RWPE2 (cell line): ENCODE results near the gene HHIPL1.
A peak's percentile ranks its signal among the peaks of the same experiment; 100 is the strongest.

Experiments
- ATAC-seq: fragments of 200-7000 bp; cut with Tn5 transposase; 3 replicates; pipeline ENCODE4 v1.9.1; 2021; ENCODE audit warnings: low read depth
- DNase-seq: peaks from one replicate; pipeline ENCODE4 v3.0.0-alpha.2; 2020; ENCODE audit warnings: low spot score
- H3K27ac ChIP-seq: fragments of 450-650 bp; 2 replicates; pipeline ENCODE4 v1.5.1; 2017; ENCODE audit warnings: mild to moderate bottlenecking; ENCODE audit not compliant: poor library complexity, severe bottlenecking
- H3K27me3 ChIP-seq: fragments of 250-450 bp; sonication (Bioruptor Pico); 2 replicates; pipeline ENCODE4 v1.5.1; 2021; ENCODE audit warnings: mild to moderate bottlenecking, moderate library complexity; ENCODE audit not compliant: insufficient read depth, poor library complexity, severe bottlenecking
- H3K36me3 ChIP-seq: fragments of 250-450 bp; sonication (Bioruptor Pico); 2 replicates; pipeline ENCODE4 v1.5.1; 2020; ENCODE audit warnings: low read depth, mild to moderate bottlenecking, moderate library complexity
- H3K4me1 ChIP-seq: fragments of 250-450 bp; sonication (Bioruptor Pico); 2 replicates; pipeline ENCODE4 v1.5.1; 2021; ENCODE audit warnings: mild to moderate bottlenecking, moderate library complexity; ENCODE audit not compliant: insufficient read depth, poor library complexity, severe bottlenecking
- H3K4me3 ChIP-seq: fragments of 250-450 bp; sonication (Bioruptor Pico); 2 replicates; pipeline ENCODE4 v1.5.1; 2021; ENCODE audit warnings: mild to moderate bottlenecking, moderate library complexity; ENCODE audit not compliant: severe bottlenecking
- H3K9me3 ChIP-seq: fragments of 250-450 bp; sonication (Bioruptor Pico); 2 replicates; pipeline ENCODE4 v1.5.1; 2021; ENCODE audit warnings: mild to moderate bottlenecking, moderate library complexity; ENCODE audit not compliant: severe bottlenecking
- CTCF ChIP-seq: fragments of 450-650 bp; IDR thresholded peaks from one replicate; pipeline ENCODE4 v1.5.1; 2017; ENCODE audit warnings: mild to moderate bottlenecking, moderate library complexity; ENCODE audit not compliant: poor library complexity, severe bottlenecking

The HHIPL1 gene

GRCh38 chr14:99685151-99685591, 40.2 kb downstream of the HHIPL1 start:
- no peak for DNase-seq
- H3K27ac ChIP-seq: no peak overlapping the region

GRCh38 chr14:99685596-99685995, 40.7 kb downstream of the HHIPL1 start:
- DNase-seq: no peak
- no peak for ATAC-seq
- Histone ChIP-seq H3K27me3 (peaks cover 6% of the 10 kb centered on the region), H3K4me3 (no peak overlapping the region), H3K36me3 (no peaks in the 10 kb centered on the region), H3K27ac (no peak overlapping the region), H3K4me1 (no peaks in the 10 kb centered on the region), H3K9me3 (no peaks in the 10 kb centered on the region)
- no peak for TF ChIP-seq CTCF

More at GRCh38 chr14:99685151-99685591, 40.2 kb downstream of the HHIPL1 start:
- Histone ChIP-seq H3K4me3 (no peak overlapping the region), H3K27me3 (peaks cover 6% of the 10 kb centered on the region), H3K4me1 (no peaks in the 10 kb centered on the region), H3K36me3 (no peaks in the 10 kb centered on the region), H3K9me3 (no peaks in the 10 kb centered on the region)
- no peak for ATAC-seq
- TF ChIP-seq CTCF: no peak

GRCh38 chr14:99686557-99687283, 41.8 kb downstream of the HHIPL1 start:
- H3K36me3 ChIP-seq: no peaks in the 10 kb centered on the region
- H3K4me3 ChIP-seq: no peak overlapping the region
- DNase-seq (no peak), ATAC-seq (no peak)
- no peak for TF ChIP-seq CTCF
- H3K27ac ChIP-seq: no peak overlapping the region
- H3K27me3 ChIP-seq: peaks cover 6% of the 10 kb centered on the region
- no peaks in the 10 kb centered on the region for H3K4me1 ChIP-seq
- H3K9me3 ChIP-seq: no peaks in the 10 kb centered on the region

GRCh38 chr14:99687284-99688209, 42.6 kb downstream of the HHIPL1 start:
- TF ChIP-seq CTCF: peak; percentile 76
- no peak for ATAC-seq
- no peak for DNase-seq
- Histone ChIP-seq H3K4me3 (no peak overlapping the region), H3K27ac (no peak overlapping the region), H3K4me1 (no peaks in the 10 kb centered on the region), H3K9me3 (no peaks in the 10 kb centered on the region), H3K36me3 (no peaks in the 10 kb centered on the region), H3K27me3 (peaks cover 6% of the 10 kb centered on the region)

- DNase-seq: no peak
- H3K4me3 ChIP-seq: no peak overlapping the region
- TF ChIP-seq CTCF: no peak
- no peak overlapping the region for H3K27ac ChIP-seq
- ATAC-seq: no peak
- no peaks in the 10 kb centered on the region for H3K4me1 ChIP-seq
- H3K36me3 ChIP-seq: no peaks in the 10 kb centered on the region
- H3K9me3 ChIP-seq: no peaks in the 10 kb centered on the region
- H3K27me3 ChIP-seq: peaks cover 6% of the 10 kb centered on the region
These were observed 43.3 kb downstream of the HHIPL1 start for GRCh38 chr14:99688210-99688581.
